ENCODE measurements around the gene DYRK1A. TPM values are rescaled to one million over a fixed set of nuclear protein-coding genes. Genes with fewer than 3 reads are reported as not detected.
A peak's percentile ranks its signal among the peaks of the same experiment; 100 is the strongest.

The DYRK1A gene
- polyA plus RNA-seq, 1 donor (not counting 4 experiments of a cell fraction or from before 2014, with no cell fraction given), result 25.3 TPM

- DNase-seq (ENCODE audit: low read depth, low spot score), result no peak
- peaks cover 94% of the 10 kb centered on the region for H3K79me2 ChIP-seq (ENCODE audit: control insufficient read depth, insufficient read depth, low read length)
- no peak overlapping the region for H3K9ac ChIP-seq (ENCODE audit: control insufficient read depth, extremely low read depth, insufficient read depth, low read length)
- H3K9me3 ChIP-seq (ENCODE audit: control insufficient read depth, low read depth, low read length), result no peaks in the 10 kb centered on the region
- peaks cover 15% of the 10 kb centered on the region for H4K20me1 ChIP-seq (ENCODE audit: control insufficient read depth, extremely low read depth, insufficient read depth, low read length)
- H3K4me1 ChIP-seq (ENCODE audit: control insufficient read depth, extremely low read depth, insufficient read depth, low read length), result peaks cover 15% of the 10 kb centered on the region
- no peak overlapping the region for H3K4me3 ChIP-seq (ENCODE audit: control insufficient read depth in 2 of 3, extremely low read depth in 1 of 3, insufficient read depth in 2 of 3, low read depth in 1 of 3, low read length in 3 of 3)
- H2AFZ ChIP-seq (ENCODE audit: control insufficient read depth, low read length), result no peak overlapping the region
- TF ChIP-seq CTCF (optimal IDR thresholded peaks at IDR 0.05 in 1 of 3, IDR thresholded peaks at IDR 0.05 in 1 of 3, conservative IDR thresholded peaks at IDR 0.05 in 1 of 3; ENCODE audit: extremely low read depth in 1 of 3, insufficient read depth in 2 of 3, low read length in 3 of 3) (no peak), EZH2 (IDR thresholded peaks at IDR 0.05; ENCODE audit: low read length) (no peak)
- peaks cover 6% of the 10 kb centered on the region for H3K9me1 ChIP-seq (ENCODE audit: control insufficient read depth, extremely low read depth, insufficient read depth, low read length)
- H3K27me3 ChIP-seq (ENCODE audit: control insufficient read depth, extremely low read depth, insufficient read depth, low read length), result no peaks in the 10 kb centered on the region
- H3K27ac ChIP-seq (ENCODE audit: control insufficient read depth, insufficient read depth, low read length), result no peak overlapping the region
- H3K36me3 ChIP-seq (ENCODE audit: control insufficient read depth in 2 of 2, extremely low read depth in 1 of 2, insufficient read depth in 2 of 2, low read length in 2 of 2), result no peaks in the 10 kb centered on the region
- dilution Hi-C loops (cut with MboI; ENCODE audit: extremely low pct_ligation_motif_present, low sequenced_read_pairs), result no loop called here
- H3K4me2 ChIP-seq (ENCODE audit: control insufficient read depth, extremely low read depth, insufficient read depth, low read depth, low read length), result no peak overlapping the region
- peak; percentile 9 for FAIRE-seq
Observed at GRCh38 chr21:37445228-37445627, 78.7 kb downstream of the DYRK1A start.

DNA sequence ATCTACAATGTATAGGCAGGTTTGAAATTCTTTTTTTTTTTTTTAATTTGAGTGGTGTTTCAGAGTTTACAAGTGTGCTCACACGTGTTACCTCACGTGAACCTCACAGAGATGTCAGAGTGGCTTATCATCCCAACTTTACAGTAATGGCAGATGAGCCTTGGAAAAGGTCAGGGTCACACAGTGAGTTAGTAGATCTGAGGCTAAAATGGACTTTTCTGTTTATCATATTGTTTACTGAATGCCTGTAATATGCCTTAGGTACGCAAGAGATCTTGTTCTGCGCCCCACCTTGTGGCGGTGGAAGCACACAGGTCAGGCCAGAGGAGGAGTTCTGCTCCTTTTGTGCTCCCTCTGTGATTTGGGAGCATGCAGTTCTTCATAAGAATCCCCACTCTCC lies 80.0 kb downstream of the DYRK1A start:
- no peak for FAIRE-seq
- TF ChIP-seq EZH2 (IDR thresholded peaks at IDR 0.05; ENCODE audit: low read length) (no peak), CTCF (optimal IDR thresholded peaks at IDR 0.05 in 1 of 3, IDR thresholded peaks at IDR 0.05 in 1 of 3, conservative IDR thresholded peaks at IDR 0.05 in 1 of 3; ENCODE audit: extremely low read depth in 1 of 3, insufficient read depth in 2 of 3, low read length in 3 of 3) (peak in 1 of 3 experiments; percentile 11)
- DNase-seq (ENCODE audit: low read depth, low spot score), result no peak
- no peak overlapping the region for H2AFZ ChIP-seq (ENCODE audit: control insufficient read depth, low read length)
- peaks cover 86% of the 10 kb centered on the region for H3K79me2 ChIP-seq (ENCODE audit: control insufficient read depth, insufficient read depth, low read length)
- peaks cover 8% of the 10 kb centered on the region for H3K9me1 ChIP-seq (ENCODE audit: control insufficient read depth, extremely low read depth, insufficient read depth, low read length)
- H3K27me3 ChIP-seq (ENCODE audit: control insufficient read depth, extremely low read depth, insufficient read depth, low read length), result no peaks in the 10 kb centered on the region
- H3K9ac ChIP-seq (ENCODE audit: control insufficient read depth, extremely low read depth, insufficient read depth, low read length), result no peak overlapping the region
- no peaks in the 10 kb centered on the region for H3K36me3 ChIP-seq (ENCODE audit: control insufficient read depth in 2 of 2, extremely low read depth in 1 of 2, insufficient read depth in 2 of 2, low read length in 2 of 2)
- H3K27ac ChIP-seq (ENCODE audit: control insufficient read depth, insufficient read depth, low read length), result no peak overlapping the region
- peaks cover 15% of the 10 kb centered on the region for H4K20me1 ChIP-seq (ENCODE audit: control insufficient read depth, extremely low read depth, insufficient read depth, low read length)
- H3K4me1 ChIP-seq (ENCODE audit: control insufficient read depth, extremely low read depth, insufficient read depth, low read length), result peaks cover 25% of the 10 kb centered on the region
- dilution Hi-C loops (cut with MboI; ENCODE audit: extremely low pct_ligation_motif_present, low sequenced_read_pairs), result no loop called here
- no peak overlapping the region for H3K4me2 ChIP-seq (ENCODE audit: control insufficient read depth, extremely low read depth, insufficient read depth, low read depth, low read length)
- H3K9me3 ChIP-seq (ENCODE audit: control insufficient read depth, low read depth, low read length), result no peaks in the 10 kb centered on the region
- no peak overlapping the region for H3K4me3 ChIP-seq (ENCODE audit: control insufficient read depth in 2 of 3, extremely low read depth in 1 of 3, insufficient read depth in 2 of 3, low read depth in 1 of 3, low read length in 3 of 3)
